GM18870 (cell line): ENCODE measurements around the gene METTL5.
A peak's percentile ranks its signal among the peaks of the same experiment; 100 is the strongest.
"Not testable (repeated sequence)": the region's sequence is repeated elsewhere in the genome, so short reads cannot be mapped to it uniquely, and the experiment has no call there.

Source experiments
- ATAC-seq: cut with Tn5 transposase; IDR thresholded peaks from one replicate; pipeline ENCODE4 v1.9.1; 2021; ENCODE audit warnings: moderate library complexity; ENCODE audit not compliant: unreplicated experiment

METTL5 gene

GRCh38 chr2:169834401-169834800 is 9.7 kb upstream of the METTL5 start:
- ATAC-seq = no peak

- ATAC-seq = no peak
Observed at GRCh38 chr2:169828141-169828811, 3.6 kb upstream of the METTL5 start.

- ATAC-seq = peak; percentile 69
Observed at GRCh38 chr2:169827272-169828140, 2.8 kb upstream of the METTL5 start, which contains the start of gene UBR3. UBR3 (plus strand) TSS chr2:169827454; CDS start chr2:169827508, 54 bp downstream.

GRCh38 chr2:169823996-169824372 is 721 bp downstream of the METTL5 start:
- no peak for ATAC-seq

- no peak for ATAC-seq
Observed at GRCh38 chr2:169822785-169823392, 1.8 kb downstream of the METTL5 start.

- no peak for ATAC-seq
Observed at GRCh38 chr2:169822036-169822435, 2.7 kb downstream of the METTL5 start.

GRCh38 chr2:169820101-169820500 is 4.6 kb downstream of the METTL5 start:
- ATAC-seq = not testable (repeated sequence)

- no peak for ATAC-seq
Observed at GRCh38 chr2:169819106-169819505, 5.6 kb downstream of the METTL5 start.

- no peak for ATAC-seq
Observed at GRCh38 chr2:169818241-169818640, 6.5 kb downstream of the METTL5 start.

- ATAC-seq = not testable (repeated sequence)
Observed at GRCh38 chr2:169817369-169817768, 7.3 kb downstream of the METTL5 start.

GRCh38 chr2:169816961-169817360 is 7.7 kb downstream of the METTL5 start:
- not testable (repeated sequence) for ATAC-seq

- ATAC-seq = no peak
Observed at GRCh38 chr2:169815849-169816248, 8.9 kb downstream of the METTL5 start.

- ATAC-seq = no peak
Observed at GRCh38 chr2:169808221-169808620, 16.5 kb downstream of the METTL5 start.

- ATAC-seq = no peak
Observed at GRCh38 chr2:169806586-169806985, 18.1 kb downstream of the METTL5 start.

GRCh38 chr2:169803480-169803879 is 21.2 kb downstream of the METTL5 start:
- no peak for ATAC-seq

- ATAC-seq = peak; percentile 79
Observed at GRCh38 chr2:169798718-169799592, 25.8 kb downstream of the METTL5 start, which contains the start of gene SSB. SSB (plus strand) TSS chr2:169798871; CDS start chr2:169800961, 2,090 bp downstream.

- peak; percentile 1 for ATAC-seq
Observed at GRCh38 chr2:169798397-169798717, 26.3 kb downstream of the METTL5 start.

- no peak for ATAC-seq
Observed at GRCh38 chr2:169797601-169798000, 27.1 kb downstream of the METTL5 start.

GRCh38 chr2:169796441-169796840 is 28.3 kb downstream of the METTL5 start:
- ATAC-seq = no peak

- no peak for ATAC-seq
Observed at GRCh38 chr2:169795181-169795580, 29.5 kb downstream of the METTL5 start.

- no peak for ATAC-seq
Observed at GRCh38 chr2:169790581-169790980, 34.1 kb downstream of the METTL5 start.
